OCI-LY7 (cell line): ENCODE results near the gene BHLHE40. TPM values are rescaled to one million over a fixed set of nuclear protein-coding genes. Genes with fewer than 3 reads are reported as not detected.

ENCODE experiments used
- BruUV-seq: library from RNA; stranded (reverse); fragments of 400-500 nt; replicated peaks from 2 replicates; lab custom pipeline; 2021; lab: Mats Ljungman, UMichigan
- CTCF ChIA-PET: fragments of 300-600 bp; sonication (Branson Sonifier 250); formaldehyde crosslinking; loops from one replicate; lab custom pipeline; 2022; ENCODE audit warnings: antibody characterized with exemption; ENCODE audit not compliant: unreplicated experiment; lab: Charles Lee
- POLR2A ChIA-PET: fragments of 300-600 bp; sonication (Branson Sonifier 250); formaldehyde crosslinking; loops from one replicate; lab custom pipeline; 2022; ENCODE audit warnings: antibody characterized with exemption; lab: Charles Lee
- DNase-seq: peaks from one replicate; pipeline ENCODE4 v3.0.0-alpha.2; 2015; ENCODE audit warnings: low spot score
- H2AFZ ChIP-seq: fragments of 200-600 bp; sonication (generic), shearing (Covaris generic); 2 replicates; pipeline ENCODE4 v1.6.1; 2014; ENCODE audit warnings: mild to moderate bottlenecking, antibody characterized with exemption, low read length, moderate library complexity
- H3K27ac ChIP-seq: fragments of 200-600 bp; sonication (generic); 2 replicates; pipeline ENCODE4 v1.5.1; 2014; ENCODE audit warnings: mixed run types, low read depth, mild to moderate bottlenecking, moderate library complexity, low read length, inconsistent platforms; ENCODE audit not compliant: poor library complexity, severe bottlenecking
- H3K36me3 ChIP-seq: fragments of 200-600 bp; sonication (generic); 2 replicates; pipeline ENCODE4 v1.6.1; 2014; ENCODE audit warnings: mild to moderate bottlenecking, antibody characterized with exemption, low read length, moderate library complexity, mixed read lengths; ENCODE audit not compliant: insufficient read depth
- H3K4me1 ChIP-seq: fragments of 200-600 bp; sonication (generic); 2 replicates; pipeline ENCODE4 v1.5.1; 2014; ENCODE audit warnings: mild to moderate bottlenecking, low read length; ENCODE audit not compliant: insufficient read depth, poor library complexity, severe bottlenecking
- H3K4me2 ChIP-seq: fragments of 200-600 bp; sonication (generic); 2 replicates; pipeline ENCODE4 v1.6.1; 2014; ENCODE audit warnings: mild to moderate bottlenecking, low read length
- H3K4me3 ChIP-seq: fragments of 200-600 bp; sonication (generic); 2 replicates; pipeline ENCODE4 v1.5.1; 2014; ENCODE audit warnings: mild to moderate bottlenecking, low read depth, low read length; ENCODE audit not compliant: poor library complexity, severe bottlenecking
- H3K79me2 ChIP-seq: fragments of 200-600 bp; sonication (generic); 2 replicates; pipeline ENCODE4 v1.6.1; 2016; ENCODE audit warnings: low read depth, mild to moderate bottlenecking, low read length, moderate library complexity, mixed read lengths; ENCODE audit not compliant: insufficient read depth
- H3K9me2 ChIP-seq: fragments of 200-600 bp; sonication (generic); 2 replicates; pipeline ENCODE4 v1.6.1; 2016; ENCODE audit warnings: mild to moderate bottlenecking, low read length, mixed read lengths; ENCODE audit not compliant: insufficient read depth
- H3K9me3 ChIP-seq: fragments of 200-600 bp; sonication (generic); 2 replicates; pipeline ENCODE4 v1.6.1; 2014; ENCODE audit warnings: mild to moderate bottlenecking, mixed run types, low read length, mixed read lengths
- H4K20me1 ChIP-seq: fragments of 200-600 bp; sonication (generic); 2 replicates; pipeline ENCODE4 v1.6.1; 2014; ENCODE audit warnings: mild to moderate bottlenecking, antibody characterized with exemption, low read length, moderate library complexity, mixed read lengths; ENCODE audit not compliant: insufficient read depth
- EZH2phosphoT487 ChIP-seq: fragments of 200-600 bp; sonication (generic); IDR thresholded peaks from 2 replicates; pipeline ENCODE4 v1.6.1; 2018; ENCODE audit warnings: low read depth, borderline replicate concordance, mild to moderate bottlenecking, mixed run types, antibody characterized with exemption, low read length, moderate library complexity, mixed read lengths
- intact Hi-C: fragments of 100-400 bp; cut with micrococcal nuclease; formaldehyde crosslinking; loops from one replicate; pipeline ENCODE4 v1.10.0; 2022; ENCODE audit not compliant: unreplicated experiment
- total RNA-seq, 2 experiments: library from RNA; depleted of rRNA in 1 of 2; stranded (reverse); fragments of >200 nt in 1 of 2; shearing (Covaris generic) in 1 of 2; gene quantifications; 2 replicates each; pipeline ENCODE4 v1.2.3, GENCODE V29; 2014 to 2022
- TF ChIP-seq, protein P1 (sequence below): fragments of 200-600 bp; sonication (generic); conservative IDR thresholded peaks from 2 replicates; pipeline ENCODE4 v1.5.1; 2014; ENCODE audit warnings: mild to moderate bottlenecking, antibody characterized with exemption, low read length, moderate library complexity, mixed read lengths

Gene BHLHE40
- total RNA-seq, 2 experiments from 2014 or later: 0.11 to 0.35 TPM

DNA sequence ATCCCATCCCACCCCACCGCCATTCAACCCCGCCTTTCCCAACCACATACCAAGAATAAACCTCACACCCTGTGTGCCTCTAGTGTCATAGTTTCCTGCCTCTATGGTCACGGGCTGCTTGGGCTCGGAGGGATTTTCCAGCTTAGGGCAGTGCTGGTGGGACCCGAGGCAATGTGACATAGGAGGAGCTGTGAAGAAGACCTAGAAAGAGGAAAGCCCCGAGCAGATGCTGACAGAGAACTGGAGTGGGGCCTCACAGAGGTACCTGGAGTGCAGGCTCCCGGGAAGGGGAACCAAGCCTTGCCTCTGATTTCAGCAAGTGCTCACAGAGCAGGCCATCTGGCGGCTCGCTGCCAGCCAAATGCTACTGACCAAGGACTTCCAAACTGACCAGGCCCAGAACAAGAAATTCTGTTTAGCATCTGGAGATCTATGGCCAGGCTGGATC, 27.5 kb downstream of the BHLHE40 start:
- intact Hi-C loops: no loop called here
- peak; percentile 19 for DNase-seq
- ChIA-PET POLR2A (interaction anchor here (1.3 to 1.4 kb wide), 2 partner anchors 10 to 15 kb away, joined by 4 to 10 read pairs; no protein-coding TSS in a partner anchor), CTCF (interaction anchor here (1.7 kb wide), 1 partner anchor 23 kb away, joined by 5 read pairs; no protein-coding TSS in a partner anchor)
- Histone ChIP-seq H3K9me3 (no peaks in the 10 kb centered on the region), H3K27ac (no peak overlapping the region), H3K36me3 (no peaks in the 10 kb centered on the region), H3K4me2 (no peak overlapping the region), H3K4me3 (no peak overlapping the region), H3K9me2 (no peaks in the 10 kb centered on the region), H3K4me1 (peaks cover 42% of the 10 kb centered on the region), H3K79me2 (no peaks in the 10 kb centered on the region), H4K20me1 (peaks cover 8% of the 10 kb centered on the region; the same call in 1 of the 2 replicates), H2AFZ (no peak overlapping the region)
- no TSS peak for BruUV-seq
- TF ChIP-seq EZH2phosphoT487: no peak
- TF ChIP-seq, protein P1, sequence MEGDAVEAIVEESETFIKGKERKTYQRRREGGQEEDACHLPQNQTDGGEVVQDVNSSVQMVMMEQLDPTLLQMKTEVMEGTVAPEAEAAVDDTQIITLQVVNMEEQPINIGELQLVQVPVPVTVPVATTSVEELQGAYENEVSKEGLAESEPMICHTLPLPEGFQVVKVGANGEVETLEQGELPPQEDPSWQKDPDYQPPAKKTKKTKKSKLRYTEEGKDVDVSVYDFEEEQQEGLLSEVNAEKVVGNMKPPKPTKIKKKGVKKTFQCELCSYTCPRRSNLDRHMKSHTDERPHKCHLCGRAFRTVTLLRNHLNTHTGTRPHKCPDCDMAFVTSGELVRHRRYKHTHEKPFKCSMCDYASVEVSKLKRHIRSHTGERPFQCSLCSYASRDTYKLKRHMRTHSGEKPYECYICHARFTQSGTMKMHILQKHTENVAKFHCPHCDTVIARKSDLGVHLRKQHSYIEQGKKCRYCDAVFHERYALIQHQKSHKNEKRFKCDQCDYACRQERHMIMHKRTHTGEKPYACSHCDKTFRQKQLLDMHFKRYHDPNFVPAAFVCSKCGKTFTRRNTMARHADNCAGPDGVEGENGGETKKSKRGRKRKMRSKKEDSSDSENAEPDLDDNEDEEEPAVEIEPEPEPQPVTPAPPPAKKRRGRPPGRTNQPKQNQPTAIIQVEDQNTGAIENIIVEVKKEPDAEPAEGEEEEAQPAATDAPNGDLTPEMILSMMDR: no peak

DNA sequence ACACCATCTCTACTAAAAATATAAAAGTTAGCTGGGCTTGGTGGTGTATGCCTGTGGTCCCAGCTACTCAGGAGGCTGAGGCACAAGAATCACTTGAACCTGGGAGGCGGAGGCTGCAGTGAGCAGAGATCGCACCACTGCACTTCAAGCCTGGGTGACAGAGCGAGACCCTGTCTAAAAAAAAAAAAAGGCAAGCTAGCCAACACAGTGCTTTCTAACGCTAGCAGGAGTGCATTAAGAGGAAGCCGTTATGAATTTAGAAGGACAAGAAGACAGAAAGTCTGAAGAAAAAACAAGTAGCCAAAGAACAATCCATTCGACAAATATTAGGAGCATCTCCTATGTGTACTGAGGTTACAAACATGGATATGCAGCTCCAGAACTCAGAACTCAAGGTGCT, 28.6 kb downstream of the BHLHE40 start:
- intact Hi-C loops: no loop called here
- Histone ChIP-seq H2AFZ (no peak overlapping the region), H3K9me3 (no peaks in the 10 kb centered on the region), H4K20me1 (peaks cover 8% of the 10 kb centered on the region; the same call in 1 of the 2 replicates), H3K4me2 (peak overlapping the region; percentile 51), H3K79me2 (no peaks in the 10 kb centered on the region), H3K27ac (no peak overlapping the region), H3K9me2 (no peaks in the 10 kb centered on the region), H3K4me1 (peaks cover 51% of the 10 kb centered on the region), H3K36me3 (no peaks in the 10 kb centered on the region), H3K4me3 (no peak overlapping the region)
- peak; percentile 72 for DNase-seq
- CTCF ChIA-PET: interaction anchor here (0.6 to 1.7 kb wide), 2 partner anchors 24 to 28 kb away, joined by 4 to 5 read pairs; partner anchors contain the start of gene BHLHE40
- no peak for TF ChIP-seq EZH2phosphoT487
- TF ChIP-seq, protein P1: no peak
- BruUV-seq: no TSS peak
- POLR2A ChIA-PET: interaction anchor here (0.5 to 1.8 kb wide), 8 partner anchors 10 to 778 kb away, joined by 3 to 7 read pairs (median 4); no protein-coding TSS in a partner anchor

DNA sequence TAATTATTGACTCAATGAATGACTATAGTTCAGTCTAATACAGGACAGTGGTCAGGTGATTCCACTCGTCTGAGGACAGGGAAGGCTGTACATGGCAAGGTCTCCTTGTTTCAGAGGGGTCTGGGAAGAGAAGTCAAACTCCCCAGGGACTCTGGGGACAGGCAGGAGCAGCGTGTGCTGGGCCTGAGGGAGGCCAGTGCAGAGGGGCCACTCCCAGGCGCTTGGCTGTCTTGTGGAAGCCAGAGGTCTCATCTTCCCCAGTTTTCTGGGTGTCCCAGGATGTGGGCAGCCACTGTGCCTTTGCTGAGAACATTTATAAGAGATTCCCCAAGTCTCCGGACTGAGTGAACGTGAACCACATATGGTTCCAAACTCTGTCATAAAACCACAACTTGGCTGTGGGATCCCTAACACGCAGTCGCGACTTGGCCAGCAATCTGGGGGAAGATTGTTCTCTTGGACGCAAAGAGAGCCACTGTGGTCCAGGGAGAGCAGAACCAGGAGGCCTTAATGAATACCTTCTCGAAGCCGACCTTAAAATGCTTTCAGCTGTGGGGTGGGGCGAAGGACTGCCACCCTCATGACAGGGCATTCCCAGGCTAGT, 30.4 kb downstream of the BHLHE40 start:
- no peak overlapping the region for H3K4me3 ChIP-seq
- TF ChIP-seq, protein P1: no peak
- TF ChIP-seq EZH2phosphoT487: no peak
- no peak for DNase-seq
- H3K9me3 ChIP-seq: no peaks in the 10 kb centered on the region
- no peaks in the 10 kb centered on the region for H3K36me3 ChIP-seq
- peaks cover 8% of the 10 kb centered on the region; the same call in 1 of the 2 replicates for H4K20me1 ChIP-seq
- ChIA-PET CTCF (no interaction called here), POLR2A (interaction anchor here (0.7 kb wide), 1 partner anchor 1685 kb away, joined by 3 read pairs; no protein-coding TSS in a partner anchor)
- H2AFZ ChIP-seq: no peak overlapping the region
- no peaks in the 10 kb centered on the region for H3K9me2 ChIP-seq
- no peak overlapping the region for H3K4me2 ChIP-seq
- BruUV-seq: no TSS peak
- H3K27ac ChIP-seq: no peak overlapping the region
- H3K79me2 ChIP-seq: no peaks in the 10 kb centered on the region
- intact Hi-C loops: loop anchor here (2.0 kb wide), 1 partner anchor 25 kb away; no protein-coding TSS in a partner anchor
- peaks cover 51% of the 10 kb centered on the region for H3K4me1 ChIP-seq
